SK-N-MC (cell line): Measurements from ENCODE around the gene GALNT3.

Experiments
- EZH2 ChIP-seq: fragments of 200-600 bp; sonication (generic); IDR thresholded peaks from one replicate; pipeline ENCODE4 v1.6.1; 2017; ENCODE audit warnings: antibody characterized with exemption
- POLR2AphosphoS5 ChIP-seq: IDR thresholded peaks from 2 replicates; pipeline ENCODE4 v1.6.1; 2012; ENCODE audit warnings: mild to moderate bottlenecking, low read depth, low read length, borderline replicate concordance

DNA sequence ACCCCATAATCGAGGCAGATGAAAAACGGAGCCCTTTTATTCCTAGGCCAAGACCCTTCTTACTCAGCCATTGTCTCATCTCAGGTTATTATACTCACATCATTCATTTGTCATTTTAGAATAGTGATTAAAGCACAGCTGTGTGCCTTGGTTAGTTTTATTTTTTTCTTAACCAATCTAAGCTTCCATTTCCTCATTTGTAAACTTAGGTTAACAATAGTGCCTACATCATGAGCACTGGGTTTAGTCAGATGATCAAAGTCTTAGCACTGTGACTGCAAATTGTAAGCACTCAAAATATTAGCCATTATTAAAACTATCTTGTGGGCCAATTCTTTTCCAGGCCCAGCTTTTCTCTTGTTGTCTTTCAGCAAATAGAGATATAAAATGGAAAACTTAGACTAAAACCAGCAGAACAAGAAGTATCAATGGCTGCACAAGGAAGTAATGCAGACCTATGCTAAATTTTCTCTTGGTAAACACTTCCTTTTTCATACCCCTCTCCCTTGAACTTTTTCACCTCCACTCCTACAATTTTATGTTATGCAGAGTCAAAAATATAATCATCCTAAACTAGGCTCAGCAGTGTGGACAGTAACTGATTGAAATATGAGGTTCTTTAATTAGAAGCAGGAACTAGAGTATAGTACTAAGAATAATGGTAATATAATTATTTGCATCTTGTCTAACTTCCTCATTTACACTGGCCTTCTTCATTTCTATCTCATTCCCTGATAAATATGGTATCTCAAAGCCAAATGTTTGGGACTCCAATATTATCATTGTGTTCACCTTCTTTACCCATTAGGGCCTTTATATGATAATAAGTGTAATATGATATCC, 21.5 kb upstream of the GALNT3 start:
- no peak for TF ChIP-seq POLR2AphosphoS5
- no peak for TF ChIP-seq EZH2
